GM21526 (cell line): ENCODE results near the gene PPP1R13B.

ENCODE experiments used
- ATAC-seq: cut with Tn5 transposase; IDR thresholded peaks from one replicate; pipeline ENCODE4 v1.9.1; 2021; ENCODE audit warnings: moderate library complexity; ENCODE audit not compliant: unreplicated experiment, low FRiP score

PPP1R13B gene

GRCh38 chr14:103733651-103734050, 113.7 kb downstream of the PPP1R13B start:
- ATAC-seq: no peak

- ATAC-seq: no peak
Observed at GRCh38 chr14:103732868-103733620, 114.3 kb downstream of the PPP1R13B start.

GRCh38 chr14:103731916-103732867, 115.2 kb downstream of the PPP1R13B start:
- no peak for ATAC-seq

GRCh38 chr14:103731481-103731880, 115.9 kb downstream of the PPP1R13B start:
- ATAC-seq: no peak

- ATAC-seq: no peak
Observed at GRCh38 chr14:103730490-103731035, 116.8 kb downstream of the PPP1R13B start.

GRCh38 chr14:103729496-103730448, 117.6 kb downstream of the PPP1R13B start:
- no peak for ATAC-seq

GRCh38 chr14:103728721-103729120, 118.7 kb downstream of the PPP1R13B start:
- no peak for ATAC-seq

- no peak for ATAC-seq
Observed at GRCh38 chr14:103728141-103728540, 119.2 kb downstream of the PPP1R13B start.

- ATAC-seq: no peak
Observed at GRCh38 chr14:103727313-103727980, 119.9 kb downstream of the PPP1R13B start.

- no peak for ATAC-seq
Observed at GRCh38 chr14:103726474-103726873, 120.9 kb downstream of the PPP1R13B start.

GRCh38 chr14:103725739-103726395, 121.5 kb downstream of the PPP1R13B start:
- no peak for ATAC-seq

GRCh38 chr14:103725001-103725682, 122.2 kb downstream of the PPP1R13B start:
- ATAC-seq: no peak

GRCh38 chr14:103724116-103724515, 123.3 kb downstream of the PPP1R13B start:
- ATAC-seq: no peak

- ATAC-seq: no peak
Observed at GRCh38 chr14:103723748-103724081, 123.7 kb downstream of the PPP1R13B start.

- no peak for ATAC-seq
Observed at GRCh38 chr14:103721334-103722120, 125.8 kb downstream of the PPP1R13B start.

- ATAC-seq: no peak
Observed at GRCh38 chr14:103719751-103720150, 127.6 kb downstream of the PPP1R13B start.

GRCh38 chr14:103718572-103718971, 128.8 kb downstream of the PPP1R13B start:
- ATAC-seq: no peak

- no peak for ATAC-seq
Observed at GRCh38 chr14:103716899-103717411, 130.4 kb downstream of the PPP1R13B start.
